Measurements from ENCODE around the gene TBC1D9B.

TBC1D9B gene

DNA sequence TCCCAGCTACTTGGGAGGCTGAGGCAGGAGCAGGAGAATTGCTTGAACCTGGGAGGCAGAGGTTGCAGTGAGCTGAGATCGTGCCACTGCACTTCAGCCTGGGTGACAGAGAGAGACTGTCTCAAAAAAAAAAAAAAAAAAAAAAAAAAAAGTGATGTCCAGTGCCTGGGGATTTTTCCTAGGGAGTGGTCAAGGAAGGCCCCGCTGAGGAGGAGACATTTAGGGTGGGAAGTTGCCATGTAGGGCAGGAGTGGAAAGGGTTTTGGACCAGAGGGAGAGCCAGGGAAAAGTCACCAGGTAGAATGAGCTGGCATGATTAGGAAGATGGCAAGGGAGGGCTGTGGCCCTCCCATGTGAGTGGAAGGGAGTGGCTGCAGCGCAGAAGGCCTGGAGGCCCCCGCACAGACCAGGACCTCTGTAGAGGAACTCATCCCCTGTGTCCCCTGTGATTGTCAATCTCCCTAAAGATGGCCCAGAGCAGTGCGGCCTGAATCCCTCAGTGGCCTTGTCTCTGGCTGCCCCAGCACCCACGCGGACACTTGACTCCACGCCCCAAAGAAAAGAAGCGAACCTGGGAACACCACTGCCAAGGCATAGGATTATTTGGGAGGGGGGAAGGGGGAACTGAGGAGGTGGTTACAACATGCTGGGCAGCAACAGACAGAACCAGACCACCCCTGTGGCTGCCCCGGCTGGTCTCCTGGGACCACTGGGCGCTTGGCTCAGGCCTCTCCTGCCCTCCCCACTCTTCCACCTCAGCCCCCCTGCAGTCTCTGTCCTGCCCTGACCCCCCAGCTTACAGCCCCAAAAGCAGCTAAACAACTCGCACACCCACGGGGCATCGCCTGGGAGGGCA lies 89.6 kb downstream of the TBC1D9B start:
- intact Hi-C loops (cut with DNase I) = no loop called here
- no peak for DNase-seq

- intact Hi-C loops (cut with DNase I) = no loop called here
- DNase-seq = peak in 1 of 42 donors; percentile 11
Measured at GRCh38 chr5:179817470-179817840, 90.2 kb downstream of the TBC1D9B start.

GRCh38 chr5:179816796-179817469 lies 90.8 kb downstream of the TBC1D9B start:
- DNase-seq = peak in 7 of 42 donors; percentile 24 to 75 (median 46)
- intact Hi-C loops (cut with DNase I) = no loop called here

DNA sequence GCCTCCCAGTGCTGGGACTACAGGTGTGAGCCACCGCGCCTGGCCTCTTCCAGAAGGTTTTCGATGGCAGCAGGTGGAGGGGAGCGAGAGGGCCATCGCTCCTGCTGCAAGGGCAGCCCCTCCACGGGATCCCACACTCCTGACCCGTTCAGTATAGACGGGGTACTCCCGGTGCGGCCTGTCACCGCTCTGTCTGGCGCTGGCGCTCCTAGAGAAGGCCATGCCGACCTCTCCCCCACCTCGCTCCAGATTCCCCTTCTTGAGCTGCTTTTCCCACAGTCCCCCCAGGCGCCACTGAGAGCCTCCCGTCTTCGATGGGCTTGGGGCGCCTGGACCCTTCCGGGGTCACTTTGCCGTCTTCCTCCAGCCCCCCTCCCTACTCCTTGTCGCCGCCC lies 91.3 kb downstream of the TBC1D9B start:
- intact Hi-C loops (cut with DNase I) = no loop called here

GRCh38 chr5:179815491-179816249 lies 92.0 kb downstream of the TBC1D9B start:
- DNase-seq = peak in 1 of 42 donors; percentile 3
- intact Hi-C loops (cut with DNase I) = no loop called here

More for the DNA sequence above, 91.3 kb downstream of the TBC1D9B start:
- DNase-seq = no peak

DNA sequence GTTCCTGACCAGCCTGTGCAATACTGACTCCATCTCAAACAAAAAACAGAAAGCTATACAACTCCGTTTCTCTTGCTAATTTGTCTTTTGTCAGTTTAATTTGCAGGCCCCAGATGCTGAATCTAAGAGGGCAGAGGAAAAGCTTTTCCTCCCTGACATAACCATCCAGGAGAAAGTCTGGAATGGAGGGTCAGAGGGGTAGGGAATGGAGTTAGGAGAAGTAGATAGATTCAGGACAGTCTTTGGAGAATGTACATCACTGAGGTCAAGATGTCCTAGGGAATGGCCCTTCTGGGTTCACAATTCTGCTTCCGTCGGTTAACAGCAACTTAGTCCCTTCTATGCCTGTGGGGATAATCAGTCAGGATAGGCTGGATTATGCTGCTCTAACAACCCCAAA lies 93.6 kb downstream of the TBC1D9B start:
- DNase-seq = no peak
- intact Hi-C loops (cut with DNase I) = no loop called here

DNA sequence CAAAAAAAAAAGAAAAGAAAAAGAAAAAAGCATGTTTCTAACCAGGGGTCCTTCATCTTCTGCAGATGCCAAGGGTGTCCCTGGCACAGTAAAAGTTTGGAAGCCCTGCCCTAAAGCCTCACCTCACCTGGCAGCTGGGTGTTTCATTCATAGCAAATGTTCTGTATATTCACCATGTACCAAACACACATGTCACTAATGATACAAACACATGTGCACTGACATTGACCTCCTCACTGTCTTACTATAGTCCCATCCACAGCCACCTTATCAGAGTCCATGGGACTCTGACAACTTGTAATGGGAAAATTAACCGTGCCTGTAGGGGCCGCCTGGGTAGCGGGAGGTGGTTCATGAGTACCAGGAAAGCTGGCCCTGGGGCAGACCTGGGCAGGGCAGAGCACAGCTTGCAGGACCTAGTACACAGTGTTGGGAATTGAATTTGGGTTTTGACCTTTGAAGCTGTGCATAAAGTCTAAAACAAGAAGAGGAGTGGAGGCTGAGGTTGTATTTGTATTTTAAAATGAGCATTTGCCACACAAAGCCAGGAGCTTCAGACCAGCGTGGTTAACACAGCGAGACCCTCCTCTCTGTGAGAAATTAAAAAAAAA lies 94.6 kb downstream of the TBC1D9B start:
- intact Hi-C loops (cut with DNase I) = no loop called here

DNA sequence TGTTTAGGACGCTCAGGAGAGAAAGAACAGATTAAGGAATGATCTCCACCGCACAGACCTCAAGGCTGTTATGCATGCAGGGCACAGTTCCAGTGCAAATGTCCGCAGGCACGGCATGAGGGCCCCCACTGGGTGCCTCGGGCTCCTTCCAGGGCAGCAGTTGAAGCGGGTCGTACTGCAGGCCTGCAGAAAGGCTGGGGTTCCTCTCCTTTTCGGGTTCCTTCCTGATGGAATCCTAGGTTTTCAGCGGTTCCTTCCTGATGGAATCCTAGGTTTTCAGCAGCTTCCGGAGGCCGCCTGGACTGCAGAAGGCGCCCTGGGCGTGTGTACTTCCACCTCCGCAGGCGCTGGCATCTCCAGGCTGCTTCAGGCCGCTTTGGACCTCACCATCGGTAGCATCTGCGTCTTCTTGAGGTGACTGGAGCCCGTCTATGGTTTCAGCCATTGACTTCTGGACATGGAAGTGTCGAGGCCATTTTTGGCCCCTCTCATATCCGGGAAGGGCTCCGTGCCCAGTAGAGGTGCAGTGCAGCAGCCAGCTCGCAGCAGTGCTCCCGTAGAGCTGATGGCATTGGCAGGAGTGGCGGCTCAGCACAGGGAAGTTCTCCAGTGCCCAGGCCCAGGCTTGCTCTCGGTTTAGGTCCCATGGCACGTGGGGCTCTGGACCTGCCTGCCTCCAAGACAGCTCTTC lies 95.4 kb downstream of the TBC1D9B start:
- no peak for DNase-seq
- intact Hi-C loops (cut with DNase I) = no loop called here

More for the DNA sequence above, 94.6 kb downstream of the TBC1D9B start:
- no peak for DNase-seq

Data from head of caudate nucleus (tissue), 42 donors.